HCT116 (cell line): Measurements from ENCODE around the gene ADGRE2. TPM values are rescaled to one million over a fixed set of nuclear protein-coding genes. Genes with fewer than 3 reads are reported as not detected.
"Not testable (repeated sequence)": the region's sequence is repeated elsewhere in the genome, so short reads cannot be mapped to it uniquely, and the experiment has no call there.

Experiments
- ATAC-seq: fragments of 200-7000 bp; cut with Tn5 transposase; 2 replicates; pipeline ENCODE4 v1.9.1; 2020; ENCODE audit warnings: mild to moderate bottlenecking, moderate library complexity
- Bru-seq: library from RNA; stranded (reverse); fragments of 400-500 nt; gene quantifications from one replicate; lab custom pipeline; 2021; lab: Mats Ljungman, UMichigan
- BruChase-seq, 2 experiments: library from RNA; stranded (reverse); fragments of 400-500 nt; gene quantifications; one replicate each; lab custom pipeline; 2021; lab: Mats Ljungman, UMichigan
- BruUV-seq: library from RNA; stranded (reverse); fragments of 400-500 nt; replicated peaks from 2 replicates; lab custom pipeline; 2021; lab: Mats Ljungman, UMichigan
- CTCF ChIA-PET: fragments of 300-600 bp; sonication (Branson Sonifier 250); formaldehyde crosslinking; loops from one replicate; lab custom pipeline; 2021; ENCODE audit warnings: antibody characterized with exemption; lab: Charles Lee
- POLR2A ChIA-PET: fragments of 300-600, 350-600 bp; sonication (Branson Sonifier 250); formaldehyde crosslinking; loops from one replicate; lab custom pipeline; 2021; ENCODE audit warnings: antibody characterized with exemption; lab: Charles Lee
- RAD21 ChIA-PET, 2 experiments: fragments of 300-600 bp; sonication (Branson Sonifier 250); formaldehyde crosslinking; loops; one replicate each; lab custom pipeline; 2023; ENCODE audit warnings: low total read pairs in 2 of 2; ENCODE audit not compliant: uncharacterized antibody in 2 of 2, unreplicated experiment in 2 of 2, low non-redundant PET in 1 of 2; lab: Charles Lee
- DNase-seq: peaks from one replicate; pipeline ENCODE4 v3.0.0-alpha.2; 2010; ENCODE audit warnings: low read depth, low spot score
- H2AFZ ChIP-seq: fragments of 200-600 bp; shearing (Covaris generic), sonication (generic); 2 replicates; pipeline ENCODE4 v1.6.1; 2017; ENCODE audit warnings: low read depth, mixed run types, mixed read lengths, antibody characterized with exemption, low read length; ENCODE audit not compliant: poor library complexity, severe bottlenecking
- H3K27ac ChIP-seq: 2 replicates; pipeline ENCODE4 v1.5.1; 2012; ENCODE audit warnings: low read depth, low read length
- H3K27me3 ChIP-seq: fragments of 200-600 bp; sonication (generic); 2 replicates; pipeline ENCODE4 v1.6.1; 2016; ENCODE audit warnings: mixed run types, low read length, mixed read lengths; ENCODE audit not compliant: insufficient read depth
- H3K36me3 ChIP-seq, 2 experiments: fragments of 200-500 bp in 1 of 2; fragments of 200-600 bp in 1 of 2; sonication (Bioruptor generic) in 1 of 2; sonication (generic) in 1 of 2; 2 replicates each; pipeline versions ENCODE4 v1.5.1 to v1.6.1; 2014 to 2016; ENCODE audit warnings: low read length in 2 of 2, inconsistent platforms in 1 of 2, mixed read lengths in 1 of 2, mixed run types in 1 of 2; ENCODE audit not compliant: insufficient read depth in 2 of 2, control insufficient read depth in 1 of 2
- H3K4me1 ChIP-seq, 2 experiments: fragments of 200-600 bp in 1 of 2; sonication (generic) in 1 of 2; 2 replicates each; pipeline versions ENCODE4 v1.5.1 to v1.6.1; 2012 to 2017; ENCODE audit warnings: low read length in 2 of 2, inconsistent platforms in 1 of 2, mild to moderate bottlenecking in 1 of 2, mixed read lengths in 1 of 2, mixed run types in 1 of 2, moderate library complexity in 1 of 2; ENCODE audit not compliant: insufficient read depth in 2 of 2, control insufficient read depth in 1 of 2
- H3K4me2 ChIP-seq: fragments of 200-600 bp; sonication (generic); 2 replicates; pipeline ENCODE4 v1.6.1; 2017; ENCODE audit warnings: mixed run types, low read length, mixed read lengths
- H3K4me3 ChIP-seq, 2 experiments: fragments of 200-600 bp in 1 of 2; sonication (generic) in 1 of 2; replicated peaks in 1 of 2; 2 replicates each; pipeline ENCODE4 v1.5.1; 2011 to 2016; ENCODE audit warnings: low read length in 2 of 2, control low read depth in 1 of 2, low read depth in 1 of 2, mild to moderate bottlenecking in 1 of 2, mixed read lengths in 1 of 2, mixed run types in 1 of 2
- H3K79me2 ChIP-seq: fragments of 200-600 bp; sonication (generic); 2 replicates; pipeline ENCODE4 v1.6.1; 2017; ENCODE audit warnings: mild to moderate bottlenecking, mixed run types, low read length, moderate library complexity, mixed read lengths; ENCODE audit not compliant: insufficient read depth
- H3K9ac ChIP-seq: fragments of 200-600 bp; sonication (generic); 2 replicates; pipeline ENCODE4 v1.6.1; 2016; ENCODE audit warnings: low read length, mixed read lengths
- H3K9me2 ChIP-seq: fragments of 200-600 bp; sonication (generic), shearing (Covaris generic); 2 replicates; pipeline ENCODE4 v1.6.1; 2017; ENCODE audit warnings: mixed run types, mild to moderate bottlenecking, moderate library complexity; ENCODE audit not compliant: insufficient read depth
- H3K9me3 ChIP-seq, 2 experiments: fragments of 200-500 bp in 1 of 2; fragments of 200-600 bp in 1 of 2; sonication (Bioruptor generic) in 1 of 2; sonication (generic) in 1 of 2; 2 replicates each; pipeline ENCODE4 v1.6.1; 2014 to 2017; ENCODE audit warnings: low read length in 2 of 2, mixed read lengths in 2 of 2, inconsistent platforms in 1 of 2, low read depth in 1 of 2, mild to moderate bottlenecking in 1 of 2, mixed run types in 1 of 2, moderate library complexity in 1 of 2; ENCODE audit not compliant: control insufficient read depth in 1 of 2, insufficient read depth in 1 of 2
- H4K20me1 ChIP-seq: fragments of 200-600 bp; sonication (generic), shearing (Covaris generic); 2 replicates; pipeline ENCODE4 v1.6.1; 2017; ENCODE audit warnings: mixed run types, mild to moderate bottlenecking, moderate library complexity; ENCODE audit not compliant: insufficient read depth
- EZH2 ChIP-seq: fragments of 200-600 bp; sonication (generic); IDR thresholded peaks from 2 replicates; pipeline ENCODE4 v1.6.1; 2017; ENCODE audit warnings: antibody characterized with exemption, mixed run types
- EZH2phosphoT487 ChIP-seq: fragments of 200-600 bp; IDR thresholded peaks from 2 replicates; pipeline ENCODE4 v1.6.1; 2018; ENCODE audit warnings: antibody characterized with exemption, borderline replicate concordance
- JUND ChIP-seq: IDR thresholded peaks from 2 replicates; pipeline ENCODE4 v1.6.1; 2012
- POLR2A ChIP-seq: IDR thresholded peaks from 2 replicates; pipeline ENCODE4 v1.7.0; 2011; ENCODE audit warnings: borderline replicate concordance; ENCODE audit not compliant: insufficient read depth, insufficient read length; ENCODE audit errors: extremely low read depth
- RAD21 ChIP-seq: IDR thresholded peaks from 2 replicates; pipeline ENCODE4 v1.6.1; 2012; ENCODE audit warnings: low read depth, mild to moderate bottlenecking
- SIN3A ChIP-seq: IDR thresholded peaks from 2 replicates; pipeline ENCODE4 v1.6.1; 2012; ENCODE audit warnings: low read depth
- SP1 ChIP-seq: IDR thresholded peaks from 2 replicates; pipeline ENCODE4 v1.6.1; 2012; ENCODE audit warnings: low read depth
- TCF7L2 ChIP-seq: IDR thresholded peaks from 2 replicates; pipeline ENCODE4 v1.7.0; 2011; ENCODE audit warnings: borderline replicate concordance, inconsistent platforms; ENCODE audit not compliant: insufficient read depth, insufficient read length; ENCODE audit errors: extremely low read depth
- YY1 ChIP-seq: IDR thresholded peaks from 2 replicates; pipeline ENCODE4 v1.6.1; 2011; ENCODE audit warnings: low read length, low read depth, moderate library complexity, mild to moderate bottlenecking; ENCODE audit not compliant: insufficient replicate concordance; ENCODE audit errors: extremely low read depth
- ZFX ChIP-seq: fragments of 450-650 bp; IDR thresholded peaks from 2 replicates; pipeline ENCODE4 v1.6.1; 2017
- ZNF274 ChIP-seq: fragments of 200-500 bp; sonication (Bioruptor generic); IDR thresholded peaks from 2 replicates; pipeline ENCODE4 v1.6.1; 2014; ENCODE audit warnings: mild to moderate bottlenecking, low read depth, low read length, inconsistent platforms
- intact Hi-C: fragments of 100-400 bp; cut with micrococcal nuclease; formaldehyde crosslinking; loops from 2 replicates; pipeline ENCODE4 v1.10.0; 2022
- long read RNA-seq: library from polyadenylated mRNA; unstranded; transcript quantifications from one replicate; pipeline ENCODE4 v2.0.0, GENCODE V29; 2021; ENCODE audit not compliant: unreplicated experiment
- polyA plus RNA-seq: library from polyadenylated mRNA; unstranded; fragments of >200 nt; gene quantifications from 2 replicates; pipeline ENCODE4 v1.2.1, GENCODE V29; 2012; ENCODE audit warnings: missing spikeins
- total RNA-seq: library from RNA; stranded (reverse); gene quantifications from one replicate; pipeline ENCODE4 v1.2.1, GENCODE V29; 2021; ENCODE audit not compliant: unreplicated experiment
- TF ChIP-seq, protein P1 (sequence below): IDR thresholded peaks from 2 replicates; pipeline ENCODE4 v1.6.1; 2011; ENCODE audit warnings: mild to moderate bottlenecking, low read length, moderate library complexity; ENCODE audit not compliant: insufficient replicate concordance; ENCODE audit errors: extremely low read depth
- TF ChIP-seq, protein P2 (sequence below): IDR thresholded peaks from 2 replicates; pipeline ENCODE4 v1.6.1; 2012; ENCODE audit warnings: low read depth

The ADGRE2 gene
- total RNA-seq, result 8.4 TPM
- polyA plus RNA-seq, result 6.8 TPM in 2 replicates
- Bru-seq, nascent RNA, result percentile 54 among the genes with signal in this experiment
- BruChase-seq, experiment 1, labeled RNA remaining after a 6-hour chase, result percentile 61 among the genes with signal in this experiment
- percentile 56 among the genes with signal in this experiment for BruChase-seq, experiment 2, labeled RNA remaining after a 2-hour chase
- long read RNA-seq, partial matches to known transcripts, result 4 of 12 reads
- long read RNA-seq, other reads (novel, unspliced or antisense), result 6 of 12 reads

DNA sequence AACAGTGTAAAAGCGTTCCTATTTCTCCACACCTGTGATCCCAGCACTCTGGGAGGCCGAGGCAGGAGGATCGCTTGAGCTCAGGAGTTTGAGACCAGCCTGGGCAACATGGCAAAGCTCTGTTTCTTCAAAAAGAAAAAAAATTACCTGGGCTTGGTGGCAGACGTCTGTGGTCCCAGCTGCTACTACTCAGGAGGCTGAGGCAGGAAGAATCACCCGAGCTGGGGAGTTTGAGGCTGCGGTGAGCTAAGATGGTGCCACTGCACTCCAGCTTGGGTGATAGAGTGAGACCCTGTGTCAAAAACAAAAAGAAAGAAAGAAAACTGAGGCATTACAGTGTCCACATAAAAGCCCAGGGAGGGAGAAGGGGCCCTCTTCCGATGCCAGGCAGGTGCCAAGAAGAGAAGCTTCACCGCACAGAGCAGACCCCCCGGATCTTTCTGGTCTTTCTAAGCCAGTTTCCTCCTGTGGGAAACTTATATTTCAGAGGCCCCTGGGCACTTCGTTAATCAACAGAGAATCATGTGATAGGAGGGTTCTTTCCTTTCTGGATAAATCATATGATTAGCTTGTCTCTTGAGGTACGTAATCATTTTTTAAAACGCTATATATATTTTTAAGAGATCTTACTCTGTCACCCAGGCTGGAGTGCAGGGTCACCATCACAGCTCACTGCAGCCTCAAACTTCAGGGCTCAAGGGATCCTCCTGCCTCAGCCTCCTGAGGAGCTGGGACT, at the start of gene ADGRE2:
Gene ADGRE2 (minus strand): TSS at position 451 of the 736 bp plus-strand sequence. CDS start 1,804 bp downstream, outside the sequence.
- intact Hi-C loops, result not testable (repeated sequence)

DNA sequence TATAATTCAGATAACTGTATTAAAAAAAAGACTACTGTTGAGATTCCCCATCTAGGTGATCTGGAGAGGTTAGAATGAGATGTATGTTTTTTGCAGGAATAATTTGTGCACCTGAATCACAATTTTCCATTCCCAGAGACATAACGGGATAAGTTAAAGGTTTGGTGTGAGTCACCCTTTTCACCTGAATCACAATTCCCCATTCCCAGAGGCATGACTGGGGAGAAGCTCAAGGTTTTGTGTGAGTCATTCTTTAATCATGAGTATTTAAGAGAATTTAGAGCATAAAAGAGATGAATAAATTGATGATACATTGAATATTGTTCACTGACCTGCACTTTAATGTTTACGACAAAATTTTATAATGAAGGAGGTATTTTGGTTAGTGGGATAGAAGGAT, 47.6 kb upstream of the ADGRE2 start:
- no peak overlapping the region for H2AFZ ChIP-seq
- H3K36me3 ChIP-seq, result no peaks in the 10 kb centered on the region
- no peaks in the 10 kb centered on the region for H3K9me3 ChIP-seq
- no peak for DNase-seq
- ChIA-PET RAD21 (no interaction called here), CTCF (no interaction called here), POLR2A (no interaction called here)
- H3K4me2 ChIP-seq, result no peak overlapping the region
- no peaks in the 10 kb centered on the region for H4K20me1 ChIP-seq
- ATAC-seq, result no peak
- no peaks in the 10 kb centered on the region for H3K79me2 ChIP-seq
- H3K27me3 ChIP-seq, result peaks cover 40% of the 10 kb centered on the region
- no peaks in the 10 kb centered on the region for H3K4me1 ChIP-seq
- intact Hi-C loops, result no loop called here
- no TSS peak for BruUV-seq
- H3K27ac ChIP-seq, result no peak overlapping the region
- no peak overlapping the region for H3K4me3 ChIP-seq
- H3K9me2 ChIP-seq, result no peaks in the 10 kb centered on the region
- no peak overlapping the region for H3K9ac ChIP-seq
- no peak for TF ChIP-seq TCF7L2
- TF ChIP-seq ZFX, result no peak
- TF ChIP-seq, protein P1, sequence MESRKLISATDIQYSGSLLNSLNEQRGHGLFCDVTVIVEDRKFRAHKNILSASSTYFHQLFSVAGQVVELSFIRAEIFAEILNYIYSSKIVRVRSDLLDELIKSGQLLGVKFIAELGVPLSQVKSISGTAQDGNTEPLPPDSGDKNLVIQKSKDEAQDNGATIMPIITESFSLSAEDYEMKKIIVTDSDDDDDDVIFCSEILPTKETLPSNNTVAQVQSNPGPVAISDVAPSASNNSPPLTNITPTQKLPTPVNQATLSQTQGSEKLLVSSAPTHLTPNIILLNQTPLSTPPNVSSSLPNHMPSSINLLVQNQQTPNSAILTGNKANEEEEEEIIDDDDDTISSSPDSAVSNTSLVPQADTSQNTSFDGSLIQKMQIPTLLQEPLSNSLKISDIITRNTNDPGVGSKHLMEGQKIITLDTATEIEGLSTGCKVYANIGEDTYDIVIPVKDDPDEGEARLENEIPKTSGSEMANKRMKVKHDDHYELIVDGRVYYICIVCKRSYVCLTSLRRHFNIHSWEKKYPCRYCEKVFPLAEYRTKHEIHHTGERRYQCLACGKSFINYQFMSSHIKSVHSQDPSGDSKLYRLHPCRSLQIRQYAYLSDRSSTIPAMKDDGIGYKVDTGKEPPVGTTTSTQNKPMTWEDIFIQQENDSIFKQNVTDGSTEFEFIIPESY, result no peak
- TF ChIP-seq SP1, result no peak
- no peak for TF ChIP-seq SIN3A
- TF ChIP-seq, protein P2, sequence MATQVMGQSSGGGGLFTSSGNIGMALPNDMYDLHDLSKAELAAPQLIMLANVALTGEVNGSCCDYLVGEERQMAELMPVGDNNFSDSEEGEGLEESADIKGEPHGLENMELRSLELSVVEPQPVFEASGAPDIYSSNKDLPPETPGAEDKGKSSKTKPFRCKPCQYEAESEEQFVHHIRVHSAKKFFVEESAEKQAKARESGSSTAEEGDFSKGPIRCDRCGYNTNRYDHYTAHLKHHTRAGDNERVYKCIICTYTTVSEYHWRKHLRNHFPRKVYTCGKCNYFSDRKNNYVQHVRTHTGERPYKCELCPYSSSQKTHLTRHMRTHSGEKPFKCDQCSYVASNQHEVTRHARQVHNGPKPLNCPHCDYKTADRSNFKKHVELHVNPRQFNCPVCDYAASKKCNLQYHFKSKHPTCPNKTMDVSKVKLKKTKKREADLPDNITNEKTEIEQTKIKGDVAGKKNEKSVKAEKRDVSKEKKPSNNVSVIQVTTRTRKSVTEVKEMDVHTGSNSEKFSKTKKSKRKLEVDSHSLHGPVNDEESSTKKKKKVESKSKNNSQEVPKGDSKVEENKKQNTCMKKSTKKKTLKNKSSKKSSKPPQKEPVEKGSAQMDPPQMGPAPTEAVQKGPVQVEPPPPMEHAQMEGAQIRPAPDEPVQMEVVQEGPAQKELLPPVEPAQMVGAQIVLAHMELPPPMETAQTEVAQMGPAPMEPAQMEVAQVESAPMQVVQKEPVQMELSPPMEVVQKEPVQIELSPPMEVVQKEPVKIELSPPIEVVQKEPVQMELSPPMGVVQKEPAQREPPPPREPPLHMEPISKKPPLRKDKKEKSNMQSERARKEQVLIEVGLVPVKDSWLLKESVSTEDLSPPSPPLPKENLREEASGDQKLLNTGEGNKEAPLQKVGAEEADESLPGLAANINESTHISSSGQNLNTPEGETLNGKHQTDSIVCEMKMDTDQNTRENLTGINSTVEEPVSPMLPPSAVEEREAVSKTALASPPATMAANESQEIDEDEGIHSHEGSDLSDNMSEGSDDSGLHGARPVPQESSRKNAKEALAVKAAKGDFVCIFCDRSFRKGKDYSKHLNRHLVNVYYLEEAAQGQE, result no peak
- no peak for TF ChIP-seq ZNF274
- TF ChIP-seq EZH2, result no peak
- no peak for TF ChIP-seq RAD21
- TF ChIP-seq POLR2A, result no peak
- TF ChIP-seq JUND, result no peak
- no peak for TF ChIP-seq YY1
- TF ChIP-seq EZH2phosphoT487, result no peak

More for the DNA sequence above, at the start of gene ADGRE2:
- POLR2A ChIA-PET, H3K9me2 ChIP-seq, H3K27ac ChIP-seq, H3K4me3 ChIP-seq, H4K20me1 ChIP-seq, DNase-seq, H3K4me1 ChIP-seq, H3K36me3 ChIP-seq, H3K79me2 ChIP-seq, BruUV-seq, RAD21 ChIA-PET, H2AFZ ChIP-seq, H3K9ac ChIP-seq, H3K27me3 ChIP-seq, H3K9me3 ChIP-seq, H3K4me2 ChIP-seq, ATAC-seq: not testable (repeated sequence)
- CTCF ChIA-PET, result interaction anchor here (1.6 kb wide), 1 partner anchor 204 kb away, joined by 5 read pairs; no protein-coding TSS in a partner anchor
